ENCODE data around the gene MARCHF7. TPM values are rescaled to one million over a fixed set of nuclear protein-coding genes. Genes with fewer than 3 reads are reported as not detected.

Gene MARCHF7
- total and polyA plus RNA-seq, 2 of the 8 experiments (the other 6 are each of a cell fraction or from before 2014, with no cell fraction given): 18.3 to 116 TPM

DNA sequence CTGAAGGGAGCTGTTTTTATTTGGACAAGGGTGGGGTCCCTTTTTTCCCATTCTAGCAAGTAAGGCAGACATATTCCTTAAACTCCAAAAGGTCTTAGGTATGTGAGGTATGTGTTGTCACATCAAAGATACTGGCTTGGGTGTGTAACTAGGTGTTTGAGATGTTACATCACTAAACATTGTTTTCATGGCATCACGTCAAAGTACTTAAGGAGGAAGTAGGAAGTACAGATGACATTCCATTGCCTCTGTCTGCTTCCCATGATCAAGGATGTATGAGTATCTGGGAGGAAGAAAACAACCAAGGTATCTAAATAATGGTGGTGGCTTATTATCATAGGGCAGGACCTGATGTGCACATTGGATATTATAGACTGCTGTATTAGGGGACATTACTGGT is 46.4 kb downstream of the MARCHF7 start (continued):
- TF ChIP-seq RFX5 (IDR thresholded peaks at IDR 0.05; ENCODE audit: borderline replicate concordance, low read depth, low read length): no peak
- TF ChIP-seq CTBP2 (IDR thresholded peaks at IDR 0.05; ENCODE audit: borderline replicate concordance, insufficient read depth, insufficient read length, low read length): no peak
- TF ChIP-seq SP4 (IDR thresholded peaks at IDR 0.05; ENCODE audit: low read length): no peak
- no peak for TF ChIP-seq MAFK (IDR thresholded peaks at IDR 0.05; ENCODE audit: low read depth, low read length)

All from H1 (cell line).